Fibroblast of skin of left biceps (primary cell): ENCODE measurements around the gene FCER2.
A peak's percentile ranks its signal among the peaks of the same experiment; 100 is the strongest.

ENCODE experiments used
- DNase-seq, 2 experiments: peaks; one replicate each; pipeline ENCODE4 v3.0.0-alpha.2; 2013; ENCODE audit warnings: low read depth in 2 of 2

Gene FCER2

GRCh38 chr19:7701049-7701653 lies 780 bp downstream of the FCER2 start:
- DNase-seq: no peak

DNA sequence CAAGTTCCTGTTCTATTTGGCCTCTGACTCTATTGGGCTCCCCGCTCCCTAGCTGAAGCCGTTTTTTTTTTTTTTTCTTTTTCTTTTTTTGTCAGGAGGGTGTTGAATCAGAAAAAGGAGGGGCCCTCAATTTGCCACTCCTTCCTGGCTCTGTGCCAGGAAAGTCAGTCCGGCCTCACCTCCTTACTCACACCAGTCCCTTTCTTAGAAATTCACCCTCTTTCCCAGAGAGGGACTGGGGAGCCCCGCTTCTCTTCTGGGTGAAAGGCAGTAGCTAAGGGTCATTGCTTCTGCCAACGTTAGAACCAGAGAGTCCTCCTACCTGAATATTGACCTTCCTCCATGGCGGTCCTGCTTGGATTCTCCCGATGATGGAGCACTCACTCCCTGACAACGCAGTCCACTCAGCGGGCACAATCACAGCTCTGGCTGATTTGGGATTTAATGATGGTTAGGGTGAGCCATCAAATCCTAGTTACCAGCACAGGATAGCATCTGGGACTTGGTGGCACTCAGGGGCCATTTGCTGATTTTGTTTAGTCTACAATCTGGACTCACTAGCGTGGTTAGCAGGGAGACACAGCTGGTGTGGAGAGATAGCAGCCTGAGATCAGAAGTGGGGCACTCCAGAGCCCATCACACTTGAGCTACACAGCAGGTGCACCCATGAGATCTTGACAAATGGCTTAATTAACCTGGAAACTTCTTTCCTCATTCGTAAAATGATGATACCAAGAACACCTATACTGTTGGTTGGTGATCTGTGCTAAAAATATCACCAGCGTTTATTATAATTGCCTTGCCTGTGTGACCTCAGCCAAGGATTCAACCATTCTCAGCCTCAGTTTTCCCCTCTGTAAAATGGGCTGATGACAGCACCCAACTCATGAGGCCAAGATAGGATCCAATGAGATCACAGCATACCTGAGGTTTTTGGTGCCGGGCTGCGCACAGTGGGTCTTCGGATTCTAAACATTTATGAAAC lies 2.2 kb downstream of the FCER2 start:
- DNase-seq: no peak

DNA sequence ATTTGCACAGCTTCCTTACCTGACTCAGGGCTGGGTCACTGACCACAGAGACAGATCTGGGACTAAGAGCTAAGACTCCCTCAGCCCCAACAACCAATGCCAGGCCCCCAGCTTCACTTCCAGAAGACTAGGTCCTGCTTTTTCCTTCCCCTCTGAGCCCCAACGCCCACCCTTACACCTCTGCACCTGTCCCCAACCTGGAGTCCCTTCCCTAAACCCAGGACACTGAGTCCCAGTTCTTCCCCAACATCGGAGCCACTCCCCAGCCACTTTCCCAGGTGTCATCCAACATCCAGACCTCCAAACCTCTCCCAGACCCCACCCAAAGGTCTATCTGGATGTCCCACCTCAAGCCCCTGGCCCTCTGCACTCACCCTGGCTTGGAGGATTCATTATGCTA lies 2.9 kb downstream of the FCER2 start:
- DNase-seq: no peak

DNA sequence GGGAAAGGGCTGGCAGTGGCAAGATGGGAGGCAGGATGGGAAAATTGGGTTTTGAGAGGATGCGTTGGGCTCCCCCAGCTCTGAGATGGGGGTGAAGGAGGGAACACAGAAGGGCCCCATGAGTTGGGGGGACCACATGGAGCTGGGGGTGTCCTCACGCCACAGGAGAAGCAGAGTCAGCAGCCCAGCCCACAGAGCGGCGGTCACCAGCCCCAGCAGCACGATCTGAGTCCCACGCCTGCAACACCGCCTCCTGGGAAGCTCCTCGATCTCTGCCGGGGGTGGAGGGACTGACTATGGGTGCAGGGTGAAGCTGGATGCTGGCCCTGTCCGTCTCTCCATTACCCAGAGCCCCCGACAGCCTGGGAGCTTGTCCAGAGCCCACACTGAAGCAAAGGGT lies 3.3 kb downstream of the FCER2 start:
- DNase-seq: no peak

DNA sequence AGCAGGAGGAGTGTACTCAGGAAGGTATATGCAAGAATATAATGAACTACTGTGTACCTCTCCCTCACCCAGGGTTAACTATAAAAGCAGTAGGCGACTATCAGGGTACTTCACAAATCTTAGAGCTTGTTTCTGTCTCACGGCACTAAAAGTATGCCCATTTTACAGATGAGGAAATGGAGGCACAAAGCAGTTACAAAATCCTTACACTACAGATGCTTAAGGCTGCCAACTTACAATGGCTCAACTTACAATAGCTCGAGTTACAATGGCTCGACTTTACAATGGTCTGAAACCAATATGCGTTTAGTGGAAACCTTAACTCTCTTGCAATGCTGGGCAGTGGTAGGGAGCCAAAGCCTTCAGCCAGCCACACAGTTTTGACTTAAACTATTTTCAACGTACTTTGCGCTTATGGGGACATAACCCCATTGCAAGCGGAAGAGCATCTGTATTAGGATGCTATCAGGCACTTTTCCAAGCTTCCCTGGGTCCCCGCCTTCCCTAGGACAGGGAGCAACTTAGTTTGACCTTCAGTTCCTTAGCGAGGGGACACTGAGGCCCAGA lies 4.1 kb downstream of the FCER2 start:
- no peak for DNase-seq

- DNase-seq: no peak
Observed at GRCh38 chr19:7694499-7694898, 7.4 kb downstream of the FCER2 start.

DNA sequence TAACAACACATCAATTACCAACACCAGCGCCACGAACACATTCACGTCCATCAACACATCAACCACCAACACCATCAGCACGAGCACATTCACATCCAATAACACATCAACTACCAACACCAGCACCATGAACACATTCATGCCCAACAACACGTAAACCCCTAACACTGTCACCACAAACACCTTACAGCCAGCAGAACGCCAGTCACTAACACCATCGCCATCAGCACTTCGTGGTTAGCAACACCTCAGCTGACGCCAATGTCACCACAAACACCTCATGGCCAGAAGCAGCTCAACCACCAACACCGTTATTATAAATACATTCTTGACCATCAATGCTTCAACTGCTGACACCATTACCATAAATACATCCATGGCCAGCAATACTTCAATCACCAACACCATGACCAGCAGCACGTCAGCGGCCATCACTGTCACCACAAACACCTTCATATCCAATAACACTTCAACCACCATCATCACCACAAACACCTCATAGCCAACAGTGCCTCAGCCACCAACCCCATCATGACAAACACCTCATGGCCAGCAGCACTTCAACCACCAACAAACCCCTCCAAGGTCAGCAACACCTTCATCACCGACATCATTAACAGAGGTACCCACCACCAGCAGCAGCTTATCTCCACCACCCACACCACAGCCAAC lies 9.4 kb downstream of the FCER2 start:
- no peak for DNase-seq

DNA sequence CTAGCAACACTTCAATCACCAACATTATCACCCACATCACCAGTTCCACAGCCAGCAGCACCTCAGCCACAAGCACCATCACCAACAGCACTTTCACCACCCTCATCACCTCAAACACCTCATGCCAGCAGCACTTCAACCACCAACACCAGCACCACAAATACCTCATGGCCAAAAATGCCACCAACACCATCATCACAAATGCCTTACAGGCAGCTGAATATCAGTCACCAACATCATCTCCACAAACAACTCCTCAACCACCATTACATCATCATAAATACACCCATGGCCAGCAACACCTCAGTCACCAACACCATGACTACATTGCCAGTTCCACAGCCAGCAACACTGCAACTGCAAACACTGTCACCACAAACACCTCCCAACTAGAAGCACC lies 10.4 kb downstream of the FCER2 start:
- DNase-seq: no peak

DNA sequence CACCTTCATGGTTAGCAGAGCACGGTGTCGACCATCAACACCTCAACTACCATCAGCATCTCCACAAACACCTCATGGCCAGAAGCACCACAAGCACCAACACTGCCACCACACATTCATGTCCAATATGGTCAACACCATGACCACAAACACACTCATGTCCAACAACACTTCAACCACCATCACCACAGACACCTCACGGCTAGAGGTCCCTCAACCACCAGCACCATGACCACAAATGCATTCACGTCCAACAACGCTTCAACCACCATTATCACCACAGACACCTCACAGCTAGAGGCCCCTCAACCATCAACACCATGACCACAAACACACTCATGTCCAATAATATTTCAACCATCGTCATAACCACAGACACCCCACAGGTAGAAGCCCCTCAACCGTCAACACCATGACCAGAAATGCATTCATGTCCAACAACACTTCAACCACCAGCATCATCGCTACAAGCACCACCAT lies 11.1 kb downstream of the FCER2 start:
- no peak for DNase-seq

- no peak for DNase-seq
Observed at GRCh38 chr19:7689165-7689564, 12.8 kb downstream of the FCER2 start.

GRCh38 chr19:7687177-7687576 lies 14.8 kb downstream of the FCER2 start:
- no peak for DNase-seq

DNA sequence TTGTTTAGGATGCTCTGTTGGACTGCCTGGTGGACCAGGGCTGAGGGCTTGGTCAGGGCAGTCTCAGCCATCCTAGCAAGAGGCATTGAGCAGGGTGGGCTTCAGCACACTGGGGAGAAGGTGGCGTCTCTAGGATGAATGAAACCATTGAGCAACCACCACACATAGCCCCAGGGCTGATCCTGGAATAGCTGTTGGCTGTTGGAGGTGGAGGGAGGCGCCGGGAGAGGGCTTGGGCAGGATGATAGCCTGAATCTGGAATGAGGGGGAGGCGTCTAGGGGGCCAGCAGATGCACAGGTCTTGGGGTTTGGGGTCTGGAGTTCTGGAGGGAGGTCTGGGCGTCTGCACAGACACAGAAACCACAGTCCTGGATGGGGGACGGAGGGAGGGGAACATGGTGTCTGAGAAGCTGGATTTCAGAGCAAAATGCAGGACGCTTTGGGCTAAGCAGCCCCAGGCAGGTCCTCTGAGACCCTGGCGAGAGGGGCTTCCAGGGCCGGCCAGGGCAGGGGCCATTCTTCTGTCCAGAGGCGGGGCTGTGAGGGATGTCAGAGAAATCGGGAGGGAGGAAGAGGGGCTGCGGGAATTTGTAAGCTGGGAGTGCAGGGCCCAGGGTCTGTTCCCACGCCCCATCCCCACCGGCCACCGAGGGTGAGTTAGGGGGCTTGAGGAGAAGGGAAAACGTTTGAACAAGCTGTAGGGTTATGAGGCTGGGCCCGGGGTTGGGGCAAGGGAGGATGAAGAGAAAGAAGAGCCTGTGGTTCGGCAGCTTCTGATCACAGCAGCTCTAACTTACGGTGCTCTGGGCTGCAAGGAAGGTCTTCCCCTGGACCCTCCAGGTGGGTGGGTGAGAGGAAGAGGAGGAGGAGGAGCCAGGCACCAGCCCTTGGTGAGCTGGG lies 16.1 kb downstream of the FCER2 start:
- DNase-seq: no peak

DNA sequence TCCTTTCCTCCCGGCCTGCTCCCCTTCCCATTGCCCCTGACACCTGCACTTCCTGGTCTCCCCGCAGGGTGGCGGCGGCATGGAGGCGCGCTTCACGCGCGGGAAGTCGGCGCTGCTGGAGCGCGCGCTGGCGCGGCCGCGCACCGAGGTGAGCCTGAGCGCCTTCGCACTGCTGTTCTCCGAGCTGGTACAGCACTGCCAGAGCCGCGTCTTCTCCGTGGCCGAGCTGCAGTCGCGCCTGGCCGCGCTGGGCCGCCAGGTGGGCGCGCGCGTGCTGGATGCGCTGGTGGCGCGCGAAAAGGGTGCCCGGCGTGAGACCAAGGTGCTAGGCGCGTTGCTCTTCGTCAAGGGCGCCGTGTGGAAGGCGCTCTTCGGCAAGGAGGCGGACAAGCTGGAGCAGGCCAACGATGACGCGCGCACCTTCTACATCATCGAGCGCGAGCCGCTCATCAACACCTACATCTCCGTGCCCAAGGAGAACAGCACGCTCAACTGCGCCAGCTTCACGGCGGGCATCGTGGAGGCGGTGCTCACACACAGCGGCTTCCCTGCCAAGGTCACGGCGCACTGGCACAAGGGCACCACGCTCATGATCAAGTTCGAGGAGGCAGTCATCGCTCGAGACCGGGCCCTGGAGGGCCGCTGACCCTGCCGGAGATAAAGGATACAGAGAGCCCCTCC lies 19.6 kb downstream of the FCER2 start:
- DNase-seq: no peak

- peak; percentile 35 to 42 for DNase-seq
Observed at GRCh38 chr19:7681340-7682174, 20.4 kb downstream of the FCER2 start.

DNA sequence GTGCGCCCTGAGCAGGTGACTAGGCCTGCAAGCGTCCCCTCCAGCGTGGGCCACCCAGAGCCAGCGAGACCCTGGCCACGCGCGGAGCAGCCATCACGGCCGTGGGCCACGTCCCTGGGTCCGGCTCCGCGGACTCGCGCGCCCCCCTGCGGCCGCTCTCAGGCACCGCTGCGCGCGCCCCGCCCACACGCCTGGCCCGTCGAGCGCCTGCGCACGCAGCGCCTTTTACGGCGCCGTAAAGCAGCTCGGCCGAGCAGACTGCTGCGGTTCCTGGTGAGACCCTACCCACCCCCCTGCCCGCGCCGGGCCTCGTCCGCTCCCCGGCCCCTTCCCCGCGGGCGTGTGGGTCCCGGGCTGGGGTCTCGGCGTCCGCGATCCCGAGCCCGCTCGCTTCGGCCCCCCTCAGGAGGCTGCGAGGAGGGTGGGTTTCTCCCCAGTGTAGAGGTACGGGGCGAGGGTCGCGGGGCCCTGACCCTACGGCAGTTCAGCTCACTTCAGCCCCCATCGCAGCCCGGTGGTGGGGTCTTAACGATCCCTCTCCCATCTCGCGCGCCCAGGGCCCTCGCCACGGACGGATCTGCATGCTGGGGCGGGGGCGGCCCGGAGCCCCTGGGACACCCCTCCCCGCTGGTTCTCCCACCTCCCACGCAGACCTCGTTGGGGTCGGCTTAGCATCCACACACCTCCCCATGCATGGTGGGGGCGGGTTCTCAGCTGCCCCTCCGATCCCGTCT lies 21.2 kb downstream of the FCER2 start, which contains the start of gene TRAPPC5:
TRAPPC5 (plus strand) TSS at position 228 of the 734 bp plus-strand sequence. CDS start 1,421 bp downstream, outside the sequence.
- DNase-seq: peak; percentile 47 to 48

DNA sequence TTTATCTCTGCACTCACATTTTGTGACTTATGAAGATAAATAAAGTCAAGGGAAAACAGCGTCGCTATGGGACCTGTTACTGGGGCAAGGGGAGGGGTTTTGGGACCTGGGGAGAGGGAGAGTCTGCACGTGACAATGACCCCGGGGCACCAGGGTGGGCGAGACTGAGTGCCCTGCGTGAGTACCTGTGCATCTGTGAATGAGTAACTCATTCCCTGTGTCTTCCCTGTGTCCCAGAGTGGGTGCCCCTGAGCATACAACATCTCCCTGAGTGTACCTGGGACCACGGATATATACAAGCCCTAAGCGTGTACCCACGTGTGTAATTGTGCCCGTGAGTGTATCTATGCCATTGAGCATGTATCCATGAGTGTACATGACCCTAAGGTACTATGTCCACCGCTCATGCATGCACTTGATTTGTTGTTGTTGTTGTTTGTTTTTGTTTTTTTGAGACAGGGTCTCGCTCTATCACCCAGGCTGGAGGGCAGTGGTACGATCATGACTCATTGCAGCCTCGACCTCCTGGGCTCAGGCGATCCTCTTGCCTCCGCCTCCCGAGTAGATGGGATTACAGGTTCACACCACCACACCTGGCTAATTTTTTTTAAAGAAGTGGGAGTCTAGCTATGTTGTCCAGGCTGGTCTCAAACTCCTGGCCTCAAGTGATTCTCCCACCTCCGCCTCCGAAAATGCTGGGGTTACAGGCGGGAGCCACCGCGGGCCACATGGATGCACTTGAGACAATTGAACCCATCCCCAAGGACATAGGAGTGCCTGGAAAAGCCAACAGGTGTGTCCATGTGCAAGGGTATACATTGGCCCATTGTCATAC lies 21.9 kb downstream of the FCER2 start:
- DNase-seq: no peak

- no peak for DNase-seq
Observed at GRCh38 chr19:7678971-7679751, 22.8 kb downstream of the FCER2 start.
